PC-9 (cell line): ENCODE measurements around the gene SLCO2A1. TPM values are rescaled to one million over a fixed set of nuclear protein-coding genes. Genes with fewer than 3 reads are reported as not detected.

Experiments
- BruUV-seq: library from RNA; stranded (reverse); fragments of 400-500 nt; replicated peaks from 2 replicates; lab custom pipeline; 2021; lab: Mats Ljungman, UMichigan
- CTCF ChIA-PET: fragments of 300-600 bp; sonication (Branson Sonifier 250); formaldehyde crosslinking; loops from one replicate; lab custom pipeline; 2022; ENCODE audit warnings: antibody characterized with exemption; lab: Charles Lee
- POLR2A ChIA-PET: fragments of 300-600 bp; sonication (Branson Sonifier 250); formaldehyde crosslinking; loops from one replicate; lab custom pipeline; 2022; ENCODE audit warnings: antibody characterized with exemption; ENCODE audit not compliant: unreplicated experiment; lab: Charles Lee
- DNase-seq, 2 experiments: peaks; one replicate each; pipeline versions ENCODE4 v3.0.0 to v3.0.0-alpha.2; 2015 to 2022; ENCODE audit warnings: mixed read lengths in 1 of 2
- H2AFZ ChIP-seq: fragments of 200-600 bp; sonication (generic); 2 replicates; pipeline ENCODE4 v1.8.1; 2017; ENCODE audit warnings: antibody characterized with exemption
- H3F3A ChIP-seq: fragments of 200-600 bp; sonication (generic); 2 replicates; pipeline ENCODE4 v1.8.1; 2017; ENCODE audit warnings: antibody characterized with exemption, mild to moderate bottlenecking, low read depth; ENCODE audit not compliant: insufficient read depth
- H3K27ac ChIP-seq: fragments of 200-600 bp; sonication (generic); 2 replicates; pipeline ENCODE4 v1.6.1; 2016; ENCODE audit warnings: mixed run types
- H3K27me3 ChIP-seq: fragments of 200-600 bp; sonication (generic); 2 replicates; pipeline ENCODE4 v1.6.1; 2016; ENCODE audit warnings: low read depth, mixed run types; ENCODE audit not compliant: insufficient read depth
- H3K36me3 ChIP-seq: fragments of 200-600 bp; sonication (generic); 2 replicates; pipeline ENCODE4 v1.6.1; 2016; ENCODE audit warnings: low read depth, mixed run types
- H3K4me1 ChIP-seq: fragments of 200-600 bp; sonication (generic); replicated peaks from 2 replicates; pipeline ENCODE4 v1.6.1; 2016; ENCODE audit warnings: mixed run types; ENCODE audit not compliant: insufficient read depth
- H3K4me2 ChIP-seq: fragments of 200-600 bp; sonication (generic); 2 replicates; pipeline ENCODE4 v1.6.1; 2017; ENCODE audit warnings: mixed run types
- H3K4me3 ChIP-seq: fragments of 200-600 bp; sonication (generic); 2 replicates; pipeline ENCODE4 v1.6.1; 2016; ENCODE audit warnings: mixed run types
- H3K79me2 ChIP-seq: fragments of 200-600 bp; sonication (generic); 2 replicates; pipeline ENCODE4 v1.6.1; 2017; ENCODE audit warnings: low read depth, mixed run types
- H3K9me2 ChIP-seq: fragments of 200-600 bp; sonication (generic); 2 replicates; pipeline ENCODE4 v1.8.1; 2017; ENCODE audit warnings: mild to moderate bottlenecking; ENCODE audit not compliant: insufficient read depth
- H3K9me3 ChIP-seq: fragments of 200-600 bp; sonication (generic); 2 replicates; pipeline ENCODE4 v1.8.1; 2016; ENCODE audit warnings: low read depth; ENCODE audit not compliant: insufficient read depth
- H4K20me1 ChIP-seq: fragments of 200-600 bp; sonication (generic); 2 replicates; pipeline ENCODE4 v1.8.1; 2017; ENCODE audit not compliant: insufficient read depth
- EZH2 ChIP-seq: fragments of 200-600 bp; sonication (generic); IDR thresholded peaks from 2 replicates; pipeline ENCODE4 v1.8.0; 2017; ENCODE audit warnings: antibody characterized with exemption, low read depth
- intact Hi-C: fragments of 100-400 bp; cut with micrococcal nuclease; formaldehyde crosslinking; loops from one replicate; pipeline ENCODE4 v1.10.0; 2022; ENCODE audit not compliant: unreplicated experiment
- total RNA-seq: library from RNA; stranded (reverse); gene quantifications from 2 replicates; pipeline ENCODE4 v1.2.3, GENCODE V29; 2021
- TF ChIP-seq, protein P1 (sequence below): fragments of 200-600 bp; sonication (generic); conservative IDR thresholded peaks from 2 replicates; pipeline ENCODE4 v1.6.1; 2017; ENCODE audit warnings: mixed run types, antibody characterized with exemption, mild to moderate bottlenecking, moderate library complexity

The SLCO2A1 gene
- total RNA-seq, 1 experiment from 2014 or later, result 0.44 TPM

DNA sequence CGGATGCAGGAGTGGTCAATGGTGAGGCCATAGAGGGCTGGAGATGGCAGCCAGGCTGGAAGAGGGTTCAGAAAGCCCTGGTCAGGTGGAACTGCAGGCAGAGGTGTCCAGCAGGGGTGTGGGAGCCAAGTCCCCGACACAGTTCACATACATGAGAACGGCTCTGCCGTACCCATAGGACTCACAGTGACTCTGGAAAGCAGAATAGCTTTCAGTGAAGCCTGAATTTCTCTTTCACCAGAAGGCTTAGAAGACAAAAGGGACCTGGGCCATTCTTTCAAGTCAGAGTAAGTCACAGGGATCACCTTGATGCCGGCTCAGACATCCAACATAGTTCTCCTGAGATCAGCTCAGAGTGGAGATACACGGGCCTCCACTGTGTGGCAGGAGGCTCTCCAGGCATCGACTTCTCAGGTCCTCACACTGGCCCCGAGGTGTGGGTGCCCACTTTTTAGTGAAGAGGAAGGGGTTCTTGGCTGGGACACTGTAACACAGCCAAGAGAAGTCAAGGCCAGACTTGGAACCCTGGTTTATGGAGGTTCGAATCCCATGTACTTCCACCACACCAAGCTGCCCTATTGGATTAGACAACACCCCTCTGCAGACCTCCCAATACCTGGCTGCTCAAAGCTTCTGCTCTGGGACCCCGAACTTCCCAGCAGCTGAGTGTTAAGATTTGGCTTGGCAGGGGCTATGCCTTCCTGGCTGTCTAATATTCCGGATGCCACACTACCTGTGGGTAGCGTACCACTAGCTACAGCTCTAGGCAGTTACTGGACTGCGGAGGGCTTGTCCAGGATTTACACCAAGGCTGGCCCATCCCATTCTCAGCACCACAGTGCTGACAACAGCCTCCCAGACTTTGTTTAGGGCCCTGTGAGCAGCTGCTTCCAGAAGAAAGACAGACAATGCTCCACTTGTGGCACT lies 93.6 kb downstream of the SLCO2A1 start:
- Histone ChIP-seq H4K20me1 (peaks cover 8% of the 10 kb centered on the region), H3K9me2 (no peaks in the 10 kb centered on the region), H3F3A (no peaks in the 10 kb centered on the region), H3K4me1 (no peaks in the 10 kb centered on the region), H3K9me3 (no peaks in the 10 kb centered on the region), H3K36me3 (no peaks in the 10 kb centered on the region), H3K79me2 (no peaks in the 10 kb centered on the region), H2AFZ (no peak overlapping the region), H3K27me3 (peaks cover 57% of the 10 kb centered on the region), H3K4me2 (no peak overlapping the region), H3K27ac (no peak overlapping the region), H3K4me3 (no peak overlapping the region)
- DNase-seq, result no peak
- intact Hi-C loops, result loop anchor here (5.0 kb wide), 1 partner anchor 221 kb away; no protein-coding TSS in a partner anchor
- TF ChIP-seq, protein P1, sequence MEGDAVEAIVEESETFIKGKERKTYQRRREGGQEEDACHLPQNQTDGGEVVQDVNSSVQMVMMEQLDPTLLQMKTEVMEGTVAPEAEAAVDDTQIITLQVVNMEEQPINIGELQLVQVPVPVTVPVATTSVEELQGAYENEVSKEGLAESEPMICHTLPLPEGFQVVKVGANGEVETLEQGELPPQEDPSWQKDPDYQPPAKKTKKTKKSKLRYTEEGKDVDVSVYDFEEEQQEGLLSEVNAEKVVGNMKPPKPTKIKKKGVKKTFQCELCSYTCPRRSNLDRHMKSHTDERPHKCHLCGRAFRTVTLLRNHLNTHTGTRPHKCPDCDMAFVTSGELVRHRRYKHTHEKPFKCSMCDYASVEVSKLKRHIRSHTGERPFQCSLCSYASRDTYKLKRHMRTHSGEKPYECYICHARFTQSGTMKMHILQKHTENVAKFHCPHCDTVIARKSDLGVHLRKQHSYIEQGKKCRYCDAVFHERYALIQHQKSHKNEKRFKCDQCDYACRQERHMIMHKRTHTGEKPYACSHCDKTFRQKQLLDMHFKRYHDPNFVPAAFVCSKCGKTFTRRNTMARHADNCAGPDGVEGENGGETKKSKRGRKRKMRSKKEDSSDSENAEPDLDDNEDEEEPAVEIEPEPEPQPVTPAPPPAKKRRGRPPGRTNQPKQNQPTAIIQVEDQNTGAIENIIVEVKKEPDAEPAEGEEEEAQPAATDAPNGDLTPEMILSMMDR, result no peak
- no peak for TF ChIP-seq EZH2
- CTCF ChIA-PET, result no interaction called here
- BruUV-seq, result no TSS peak
- POLR2A ChIA-PET, result no interaction called here

DNA sequence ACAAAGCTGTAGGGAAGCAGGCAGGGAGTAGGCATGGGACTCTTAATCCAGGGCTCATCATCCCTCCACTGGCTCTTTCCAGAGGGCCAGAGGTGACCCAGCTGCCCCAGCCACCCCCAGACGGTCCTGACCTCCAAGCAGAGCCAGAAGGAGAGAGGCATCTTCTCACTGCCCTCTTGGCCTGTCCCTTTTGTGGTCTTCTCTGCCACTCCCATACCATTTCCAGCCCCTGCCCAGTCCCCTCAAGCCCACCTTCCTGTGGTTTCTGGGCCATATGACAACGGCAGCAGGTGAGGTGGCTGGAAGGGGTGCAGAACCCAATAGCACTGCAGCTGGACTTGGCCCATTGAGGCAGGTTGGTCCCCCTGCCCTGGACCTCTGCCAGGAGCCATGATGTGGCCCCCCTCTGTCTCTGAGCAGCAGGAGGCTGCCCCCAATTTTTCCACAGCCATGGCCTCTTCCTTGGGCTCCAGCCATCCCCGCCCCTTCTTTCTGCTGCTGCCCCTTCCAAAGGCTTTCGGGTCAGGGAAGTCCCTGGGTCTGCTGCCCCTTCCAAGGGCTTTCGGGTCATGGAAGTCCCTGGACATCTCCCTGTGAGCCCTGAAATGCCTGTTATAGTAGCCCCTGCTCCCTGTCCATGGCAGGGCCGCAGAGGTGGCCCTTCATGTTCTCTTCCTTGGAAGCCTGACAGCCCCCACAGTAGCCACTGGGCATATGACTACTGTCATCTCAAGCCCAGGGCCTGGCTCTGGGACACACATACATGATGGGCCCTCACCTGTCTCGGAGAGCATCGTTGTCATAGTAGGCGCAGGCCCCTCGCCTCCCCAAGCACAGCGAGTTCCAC lies 94.5 kb downstream of the SLCO2A1 start:
- Histone ChIP-seq H3K79me2 (no peaks in the 10 kb centered on the region), H2AFZ (no peak overlapping the region), H3K36me3 (no peaks in the 10 kb centered on the region), H3F3A (no peaks in the 10 kb centered on the region), H3K27me3 (peaks cover 48% of the 10 kb centered on the region), H4K20me1 (peaks cover 8% of the 10 kb centered on the region), H3K4me3 (no peak overlapping the region), H3K27ac (no peak overlapping the region), H3K4me2 (no peak overlapping the region), H3K9me2 (no peaks in the 10 kb centered on the region), H3K9me3 (no peaks in the 10 kb centered on the region), H3K4me1 (no peaks in the 10 kb centered on the region)
- intact Hi-C loops, result loop anchor here (5.0 kb wide), 3 partner anchors 222 to 557 kb away; no protein-coding TSS in a partner anchor
- ChIA-PET POLR2A (no interaction called here), CTCF (no interaction called here)
- TF ChIP-seq, protein P1, result no peak
- TF ChIP-seq EZH2, result no peak
- no TSS peak for BruUV-seq
- no peak for DNase-seq
